Measurements from ENCODE around the gene IL4R. TPM values are rescaled to one million over a fixed set of nuclear protein-coding genes. Genes with fewer than 3 reads are reported as not detected.

Gene IL4R
- total RNA-seq, 1 donor from 2014 or later: 41.0 TPM

- H3K4me3 Mint-ChIP-seq (ENCODE audit: unreplicated experiment): no peak overlapping the region
- no peak overlapping the region for H3K27ac Mint-ChIP-seq (ENCODE audit: unreplicated experiment)
- DNase-seq (ENCODE audit: low spot score): no peak
- H3K27me3 Mint-ChIP-seq (ENCODE audit: low read depth): no peaks in the 10 kb centered on the region
- peak; percentile 60 for TF ChIP-seq CTCF (IDR thresholded peaks at IDR 0.05)
- no peaks in the 10 kb centered on the region for H3K9me3 Mint-ChIP-seq (ENCODE audit: low read depth)
- peaks cover 44% of the 10 kb centered on the region for H3K36me3 Mint-ChIP-seq (ENCODE audit: low read depth)
- no peaks in the 10 kb centered on the region for H3K4me1 Mint-ChIP-seq (ENCODE audit: low read depth)
Observed at GRCh38 chr16:27355610-27356009, 41.8 kb downstream of the IL4R start.

- DNase-seq (ENCODE audit: low spot score): no peak
- H3K36me3 Mint-ChIP-seq (ENCODE audit: low read depth): peaks cover 42% of the 10 kb centered on the region
- H3K27ac Mint-ChIP-seq (ENCODE audit: unreplicated experiment): no peak overlapping the region
- H3K4me1 Mint-ChIP-seq (ENCODE audit: low read depth): no peaks in the 10 kb centered on the region
- no peaks in the 10 kb centered on the region for H3K9me3 Mint-ChIP-seq (ENCODE audit: low read depth)
- no peak overlapping the region for H3K4me3 Mint-ChIP-seq (ENCODE audit: unreplicated experiment)
- no peaks in the 10 kb centered on the region for H3K27me3 Mint-ChIP-seq (ENCODE audit: low read depth)
- no peak for TF ChIP-seq CTCF (IDR thresholded peaks at IDR 0.05)
Observed at GRCh38 chr16:27356794-27357193, 43.0 kb downstream of the IL4R start.

- H3K4me1 Mint-ChIP-seq (ENCODE audit: low read depth): no peaks in the 10 kb centered on the region
- H3K27ac Mint-ChIP-seq (ENCODE audit: unreplicated experiment): no peak overlapping the region
- no peaks in the 10 kb centered on the region for H3K27me3 Mint-ChIP-seq (ENCODE audit: low read depth)
- no peak overlapping the region for H3K4me3 Mint-ChIP-seq (ENCODE audit: unreplicated experiment)
- no peak for TF ChIP-seq CTCF (IDR thresholded peaks at IDR 0.05)
- H3K9me3 Mint-ChIP-seq (ENCODE audit: low read depth): no peaks in the 10 kb centered on the region
- no peak for DNase-seq (ENCODE audit: low spot score)
- H3K36me3 Mint-ChIP-seq (ENCODE audit: low read depth): peaks cover 43% of the 10 kb centered on the region
Observed at GRCh38 chr16:27359051-27359450, 45.3 kb downstream of the IL4R start.

- no peak overlapping the region for H3K27ac Mint-ChIP-seq (ENCODE audit: unreplicated experiment)
- H3K4me3 Mint-ChIP-seq (ENCODE audit: unreplicated experiment): no peak overlapping the region
- no peaks in the 10 kb centered on the region for H3K27me3 Mint-ChIP-seq (ENCODE audit: low read depth)
Observed at GRCh38 chr16:27359615-27360014, 45.8 kb downstream of the IL4R start.

GRCh38 chr16:27361987-27362386 lies 48.2 kb downstream of the IL4R start:
- H3K4me1 Mint-ChIP-seq (ENCODE audit: low read depth): peaks cover 6% of the 10 kb centered on the region

More at GRCh38 chr16:27359615-27360014, 45.8 kb downstream of the IL4R start:
- Mint-ChIP-seq H3K4me1 (ENCODE audit: low read depth) (no peaks in the 10 kb centered on the region), H3K36me3 (ENCODE audit: low read depth) (peaks cover 37% of the 10 kb centered on the region), H3K9me3 (ENCODE audit: low read depth) (no peaks in the 10 kb centered on the region)
- no peak for TF ChIP-seq CTCF (IDR thresholded peaks at IDR 0.05)
- no peak for DNase-seq (ENCODE audit: low spot score)

More at GRCh38 chr16:27361987-27362386, 48.2 kb downstream of the IL4R start:
- no peaks in the 10 kb centered on the region for H3K27me3 Mint-ChIP-seq (ENCODE audit: low read depth)
- TF ChIP-seq CTCF (IDR thresholded peaks at IDR 0.05): no peak
- peaks cover 27% of the 10 kb centered on the region for H3K36me3 Mint-ChIP-seq (ENCODE audit: low read depth)
- H3K27ac Mint-ChIP-seq (ENCODE audit: unreplicated experiment): no peak overlapping the region
- no peak overlapping the region for H3K4me3 Mint-ChIP-seq (ENCODE audit: unreplicated experiment)
- DNase-seq (ENCODE audit: low spot score): no peak
- no peaks in the 10 kb centered on the region for H3K9me3 Mint-ChIP-seq (ENCODE audit: low read depth)

All from chondrocyte (in vitro differentiated cells).